Tibial artery (tissue), 4 donors: ENCODE data around the gene WDR91.
A peak's percentile ranks its signal among the peaks of the same experiment; 100 is the strongest.

ENCODE experiments used
- DNase-seq, 2 donors: peaks; one replicate each; pipeline ENCODE4 v3.0.0-alpha.2; 2019
- H3K27ac ChIP-seq, 2 donors: fragments of 200-600 bp; sonication (generic) in 1 of 2; 1 replicate in 1 of 2; 2 replicates in 1 of 2; pipeline ENCODE4 v1.5.1; 2018 to 2019; ENCODE audit warnings: mild to moderate bottlenecking in 1 of 2
- H3K27me3 ChIP-seq, 2 donors: fragments of 200-600 bp; sonication (generic) in 1 of 2; one replicate each; pipeline versions ENCODE4 v1.5.1 to v1.6.0; 2016 to 2019
- H3K36me3 ChIP-seq, 3 donors: fragments of 200-600 bp; sonication (generic) in 2 of 3; one replicate each; pipeline ENCODE4 v1.5.1; 2016 to 2019; ENCODE audit warnings: mild to moderate bottlenecking in 2 of 3
- H3K4me1 ChIP-seq, 4 donors: fragments of 200-600 bp; sonication (generic) in 2 of 4; 1 replicate in 3 of 4; 2 replicates in 1 of 4; pipeline ENCODE4 v1.5.1; 2016 to 2019
- H3K4me3 ChIP-seq, 2 donors: fragments of 200-600 bp; sonication (generic) in 1 of 2; 1 replicate in 1 of 2; 2 replicates in 1 of 2; pipeline ENCODE4 v1.5.1; 2018 to 2019; ENCODE audit warnings: mild to moderate bottlenecking in 2 of 2
- H3K9me3 ChIP-seq, 3 donors: fragments of 200-600 bp; sonication (generic) in 1 of 3; one replicate each; pipeline ENCODE4 v1.5.1; 2016 to 2019
- intact Hi-C: fragments of 100-400 bp; cut with DNase I; formaldehyde crosslinking; loops from one replicate; pipeline ENCODE4 v1.15.0; 2023; ENCODE audit warnings: low total_unique reads
- TF ChIP-seq, protein P1 (sequence below), 2 experiments: fragments of 200-600 bp in 1 of 2; fragments of 450-650 bp in 1 of 2; IDR thresholded peaks; one replicate each; pipeline ENCODE4 v1.5.1; 2017 to 2019; ENCODE audit warnings: antibody characterized with exemption in 2 of 2, mild to moderate bottlenecking in 1 of 2, moderate library complexity in 1 of 2

The WDR91 gene

GRCh38 chr7:135181261-135181928 lies 29.9 kb downstream of the WDR91 start:
- Histone ChIP-seq H3K36me3 (peaks cover 56 to 65% (median 63%) of the 10 kb centered on the region in 3 donors), H3K27me3 (no peaks in the 10 kb centered on the region), H3K27ac (no peak overlapping the region), H3K9me3 (peaks cover 3 to 29% (median 24%) of the 10 kb centered on the region in 3 donors), H3K4me3 (no peak overlapping the region), H3K4me1 (peaks cover 0 to 6% (median 0%) of the 10 kb centered on the region in 4 donors)
- DNase-seq, result no peak
- TF ChIP-seq, protein P1, sequence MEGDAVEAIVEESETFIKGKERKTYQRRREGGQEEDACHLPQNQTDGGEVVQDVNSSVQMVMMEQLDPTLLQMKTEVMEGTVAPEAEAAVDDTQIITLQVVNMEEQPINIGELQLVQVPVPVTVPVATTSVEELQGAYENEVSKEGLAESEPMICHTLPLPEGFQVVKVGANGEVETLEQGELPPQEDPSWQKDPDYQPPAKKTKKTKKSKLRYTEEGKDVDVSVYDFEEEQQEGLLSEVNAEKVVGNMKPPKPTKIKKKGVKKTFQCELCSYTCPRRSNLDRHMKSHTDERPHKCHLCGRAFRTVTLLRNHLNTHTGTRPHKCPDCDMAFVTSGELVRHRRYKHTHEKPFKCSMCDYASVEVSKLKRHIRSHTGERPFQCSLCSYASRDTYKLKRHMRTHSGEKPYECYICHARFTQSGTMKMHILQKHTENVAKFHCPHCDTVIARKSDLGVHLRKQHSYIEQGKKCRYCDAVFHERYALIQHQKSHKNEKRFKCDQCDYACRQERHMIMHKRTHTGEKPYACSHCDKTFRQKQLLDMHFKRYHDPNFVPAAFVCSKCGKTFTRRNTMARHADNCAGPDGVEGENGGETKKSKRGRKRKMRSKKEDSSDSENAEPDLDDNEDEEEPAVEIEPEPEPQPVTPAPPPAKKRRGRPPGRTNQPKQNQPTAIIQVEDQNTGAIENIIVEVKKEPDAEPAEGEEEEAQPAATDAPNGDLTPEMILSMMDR (IDR thresholded peaks at IDR 0.05), result no peak
- intact Hi-C loops, result no loop called here

DNA sequence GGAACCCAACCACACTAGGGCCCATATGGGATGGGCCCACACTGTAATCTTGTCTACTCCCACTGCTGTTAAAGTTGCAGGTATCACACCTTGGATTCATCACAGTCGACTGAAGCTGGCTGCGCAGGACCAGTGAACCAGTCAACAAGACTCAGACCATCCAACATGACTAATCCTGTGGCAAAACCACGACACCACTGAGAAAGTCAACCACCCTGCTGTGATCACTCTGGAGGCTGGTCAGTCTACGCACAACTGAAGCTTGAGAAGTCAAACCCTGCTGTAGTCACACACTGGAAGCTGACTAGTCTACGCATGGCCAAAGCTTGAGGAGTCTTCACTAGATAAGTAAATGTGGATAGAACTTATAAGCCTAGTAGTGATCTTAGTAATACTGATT lies 31.2 kb downstream of the WDR91 start:
- peak in 1 of 2 donors; percentile 19 for DNase-seq
- Histone ChIP-seq H3K9me3 (peaks cover 3 to 29% (median 24%) of the 10 kb centered on the region in 3 donors), H3K36me3 (peaks cover 43 to 52% (median 51%) of the 10 kb centered on the region in 3 donors), H3K27me3 (no peaks in the 10 kb centered on the region), H3K4me3 (no peak overlapping the region), H3K27ac (no peak overlapping the region), H3K4me1 (peaks cover 0 to 6% (median 0%) of the 10 kb centered on the region in 4 donors)
- TF ChIP-seq, protein P1 (IDR thresholded peaks at IDR 0.05), result no peak
- intact Hi-C loops, result no loop called here

GRCh38 chr7:135179321-135179925 lies 31.9 kb downstream of the WDR91 start:
- H3K4me1 ChIP-seq, result peaks cover 0 to 6% (median 0%) of the 10 kb centered on the region in 4 donors
- no peak overlapping the region for H3K4me3 ChIP-seq
- H3K27ac ChIP-seq, result no peak overlapping the region
- DNase-seq, result peak in 1 of 2 donors; percentile 49
- peaks cover 3 to 29% (median 24%) of the 10 kb centered on the region in 3 donors for H3K9me3 ChIP-seq
- no peaks in the 10 kb centered on the region for H3K27me3 ChIP-seq
- TF ChIP-seq, protein P1 (IDR thresholded peaks at IDR 0.05), result no peak
- intact Hi-C loops, result no loop called here
- H3K36me3 ChIP-seq, result peaks cover 37 to 45% (median 44%) of the 10 kb centered on the region in 3 donors

GRCh38 chr7:135178364-135178763 lies 33.0 kb downstream of the WDR91 start:
- Histone ChIP-seq H3K4me3 (no peak overlapping the region), H3K9me3 (peaks cover 3 to 29% (median 24%) of the 10 kb centered on the region in 3 donors), H3K4me1 (peaks cover 0 to 6% (median 0%) of the 10 kb centered on the region in 4 donors), H3K27ac (no peak overlapping the region), H3K36me3 (peaks cover 27 to 35% (median 33%) of the 10 kb centered on the region in 3 donors), H3K27me3 (no peaks in the 10 kb centered on the region)
- intact Hi-C loops, result no loop called here
- DNase-seq, result peak in 1 of 2 donors; percentile 11
- TF ChIP-seq, protein P1 (IDR thresholded peaks at IDR 0.05), result no peak

GRCh38 chr7:135177028-135177696 lies 34.2 kb downstream of the WDR91 start:
- DNase-seq, result no peak
- Histone ChIP-seq H3K27ac (no peak overlapping the region), H3K27me3 (no peaks in the 10 kb centered on the region), H3K9me3 (peaks cover 1 to 20% (median 17%) of the 10 kb centered on the region in 3 donors), H3K36me3 (peaks cover 15 to 23% (median 21%) of the 10 kb centered on the region in 3 donors), H3K4me1 (peaks cover 0 to 6% (median 0%) of the 10 kb centered on the region in 4 donors), H3K4me3 (no peak overlapping the region)
- intact Hi-C loops, result no loop called here
- TF ChIP-seq, protein P1 (IDR thresholded peaks at IDR 0.05), result no peak
